Measurements from ENCODE around the gene SLC45A3. TPM values are rescaled to one million over a fixed set of nuclear protein-coding genes. Genes with fewer than 3 reads are reported as not detected.

SLC45A3 gene
- total and polyA plus RNA-seq, 2 donors (not counting 1 experiment from before 2014, with no cell fraction given) = 0.90 to 1.5 TPM

- DNase-seq (ENCODE audit: low read depth in 2 of 2) = no peak
- H3K9ac ChIP-seq (ENCODE audit: insufficient read depth, low read length) = no peak overlapping the region
- H3K79me2 ChIP-seq (ENCODE audit: control insufficient read depth, insufficient read depth, low read length) = no peaks in the 10 kb centered on the region
- no peaks in the 10 kb centered on the region for H3K4me1 ChIP-seq (ENCODE audit: control insufficient read depth, extremely low read depth, insufficient read depth, low read length)
- no peaks in the 10 kb centered on the region for H3K27me3 ChIP-seq (ENCODE audit: control insufficient read depth, insufficient read depth, low read length)
- H2AFZ ChIP-seq (ENCODE audit: low read length) = no peak overlapping the region
- H3K9me3 ChIP-seq (ENCODE audit: control insufficient read depth, insufficient read depth, low read depth, low read length) = no peaks in the 10 kb centered on the region
- no peak overlapping the region for H3K27ac ChIP-seq (ENCODE audit: insufficient read depth, low read length)
- no peak overlapping the region for H3K4me3 ChIP-seq (replicated peaks in 1 of 4; ENCODE audit: control extremely low read depth in 1 of 4, insufficient read depth in 1 of 4, low read depth in 3 of 4, low read length in 4 of 4)
- H4K20me1 ChIP-seq (ENCODE audit: control insufficient read depth, extremely low read depth, insufficient read depth, low read length) = no peaks in the 10 kb centered on the region
- H3K4me2 ChIP-seq (ENCODE audit: extremely low read depth, insufficient read depth, low read length) = no peak overlapping the region
- H3K36me3 ChIP-seq (ENCODE audit: control insufficient read depth, insufficient read depth, low read length) = no peaks in the 10 kb centered on the region
- TF ChIP-seq CTCF (conservative IDR thresholded peaks at IDR 0.05 in 1 of 2, IDR thresholded peaks at IDR 0.05 in 1 of 2; ENCODE audit: low read depth in 1 of 2, low read length in 2 of 2) (no peak), EZH2 (IDR thresholded peaks at IDR 0.05; ENCODE audit: low read length, missing control alignments) (no peak)
Measured at GRCh38 chr1:205693421-205693991, 13.2 kb upstream of the SLC45A3 start.

DNA sequence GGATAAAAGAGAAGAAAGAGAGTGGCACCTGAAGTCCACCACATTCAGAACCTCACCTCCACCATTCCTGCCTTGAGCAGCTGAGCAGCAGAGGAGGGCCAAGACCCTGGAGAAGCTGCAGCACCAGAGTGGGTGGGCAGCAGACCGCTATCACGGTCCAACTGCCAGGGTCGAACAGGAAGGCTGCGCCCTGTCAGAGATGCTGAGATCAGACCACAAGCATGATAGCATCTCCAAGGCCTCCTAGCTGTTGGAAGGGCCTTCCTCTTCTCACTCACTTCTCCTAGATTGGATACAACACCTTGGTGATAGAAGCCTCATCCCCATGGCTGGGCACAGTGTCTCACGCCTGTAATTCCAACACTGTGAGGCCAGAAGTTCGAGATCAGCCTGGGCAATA is 12.1 kb upstream of the SLC45A3 start:
- Histone ChIP-seq H2AFZ (ENCODE audit: low read length) (no peak overlapping the region), H3K36me3 (ENCODE audit: control insufficient read depth, insufficient read depth, low read length) (no peaks in the 10 kb centered on the region), H3K27me3 (ENCODE audit: control insufficient read depth, insufficient read depth, low read length) (no peaks in the 10 kb centered on the region), H4K20me1 (ENCODE audit: control insufficient read depth, extremely low read depth, insufficient read depth, low read length) (no peaks in the 10 kb centered on the region), H3K4me3 (replicated peaks in 1 of 4; ENCODE audit: control extremely low read depth in 1 of 4, insufficient read depth in 1 of 4, low read depth in 3 of 4, low read length in 4 of 4) (no peak overlapping the region), H3K9me3 (ENCODE audit: control insufficient read depth, insufficient read depth, low read depth, low read length) (no peaks in the 10 kb centered on the region), H3K9ac (ENCODE audit: insufficient read depth, low read length) (no peak overlapping the region), H3K4me1 (ENCODE audit: control insufficient read depth, extremely low read depth, insufficient read depth, low read length) (no peaks in the 10 kb centered on the region), H3K4me2 (ENCODE audit: extremely low read depth, insufficient read depth, low read length) (no peak overlapping the region), H3K27ac (ENCODE audit: insufficient read depth, low read length) (no peak overlapping the region), H3K79me2 (ENCODE audit: control insufficient read depth, insufficient read depth, low read length) (no peaks in the 10 kb centered on the region)
- TF ChIP-seq CTCF (conservative IDR thresholded peaks at IDR 0.05 in 1 of 2, IDR thresholded peaks at IDR 0.05 in 1 of 2; ENCODE audit: low read depth in 1 of 2, low read length in 2 of 2) = no peak
- TF ChIP-seq EZH2 (IDR thresholded peaks at IDR 0.05; ENCODE audit: low read length, missing control alignments) = no peak
- DNase-seq (ENCODE audit: low read depth in 2 of 2) = no peak

- H3K4me1 ChIP-seq (ENCODE audit: control insufficient read depth, extremely low read depth, insufficient read depth, low read length) = no peaks in the 10 kb centered on the region
- H3K27ac ChIP-seq (ENCODE audit: insufficient read depth, low read length) = no peak overlapping the region
- no peaks in the 10 kb centered on the region for H3K9me3 ChIP-seq (ENCODE audit: control insufficient read depth, insufficient read depth, low read depth, low read length)
- no peak overlapping the region for H2AFZ ChIP-seq (ENCODE audit: low read length)
- no peak overlapping the region for H3K4me3 ChIP-seq (replicated peaks in 1 of 4; ENCODE audit: control extremely low read depth in 1 of 4, insufficient read depth in 1 of 4, low read depth in 3 of 4, low read length in 4 of 4)
- no peaks in the 10 kb centered on the region for H4K20me1 ChIP-seq (ENCODE audit: control insufficient read depth, extremely low read depth, insufficient read depth, low read length)
- no peak overlapping the region for H3K9ac ChIP-seq (ENCODE audit: insufficient read depth, low read length)
- no peak for TF ChIP-seq EZH2 (IDR thresholded peaks at IDR 0.05; ENCODE audit: low read length, missing control alignments)
- TF ChIP-seq CTCF (conservative IDR thresholded peaks at IDR 0.05 in 1 of 2, IDR thresholded peaks at IDR 0.05 in 1 of 2; ENCODE audit: low read depth in 1 of 2, low read length in 2 of 2) = no peak
- no peaks in the 10 kb centered on the region for H3K27me3 ChIP-seq (ENCODE audit: control insufficient read depth, insufficient read depth, low read length)
- no peak for DNase-seq (ENCODE audit: low read depth in 2 of 2)
- no peak overlapping the region for H3K4me2 ChIP-seq (ENCODE audit: extremely low read depth, insufficient read depth, low read length)
- H3K36me3 ChIP-seq (ENCODE audit: control insufficient read depth, insufficient read depth, low read length) = no peaks in the 10 kb centered on the region
- no peaks in the 10 kb centered on the region for H3K79me2 ChIP-seq (ENCODE audit: control insufficient read depth, insufficient read depth, low read length)
Measured at GRCh38 chr1:205690122-205690756, 9.9 kb upstream of the SLC45A3 start.

Data from fibroblast of lung (primary cell).